Measurements from ENCODE around the gene ATP8B4.

DNA sequence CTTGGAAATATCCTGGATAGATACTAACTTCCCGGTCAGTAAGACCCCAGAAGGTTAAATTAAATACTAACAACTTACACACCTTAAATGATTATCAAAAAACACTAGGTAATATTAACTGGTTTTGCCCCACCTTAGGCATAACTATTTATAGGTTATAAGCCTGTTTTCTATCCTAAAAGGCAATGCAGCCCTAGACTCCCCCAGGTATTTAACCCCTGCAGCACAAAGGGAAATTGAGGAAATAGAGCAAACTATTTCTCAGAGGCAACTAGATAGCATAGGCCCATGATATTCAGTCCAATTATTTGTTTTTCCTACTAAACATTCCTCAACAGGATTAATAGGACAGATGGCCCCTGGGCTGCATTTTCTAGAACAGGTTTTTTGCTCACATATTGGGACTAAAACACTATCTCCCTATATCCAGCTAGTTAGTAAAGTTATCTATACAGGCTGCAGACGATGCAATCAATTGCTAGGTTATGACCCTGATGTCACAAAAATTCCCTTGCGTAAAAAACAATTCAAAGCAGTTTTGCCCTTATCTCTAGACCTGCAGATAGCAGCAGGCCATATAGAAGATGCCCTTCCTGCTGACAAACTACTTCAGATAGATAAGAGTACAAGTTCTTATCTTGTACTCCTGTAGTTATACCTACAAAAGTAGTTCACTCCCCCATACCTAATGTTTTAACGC, 276.9 kb downstream of the ATP8B4 start:
- TF ChIP-seq, protein P1, sequence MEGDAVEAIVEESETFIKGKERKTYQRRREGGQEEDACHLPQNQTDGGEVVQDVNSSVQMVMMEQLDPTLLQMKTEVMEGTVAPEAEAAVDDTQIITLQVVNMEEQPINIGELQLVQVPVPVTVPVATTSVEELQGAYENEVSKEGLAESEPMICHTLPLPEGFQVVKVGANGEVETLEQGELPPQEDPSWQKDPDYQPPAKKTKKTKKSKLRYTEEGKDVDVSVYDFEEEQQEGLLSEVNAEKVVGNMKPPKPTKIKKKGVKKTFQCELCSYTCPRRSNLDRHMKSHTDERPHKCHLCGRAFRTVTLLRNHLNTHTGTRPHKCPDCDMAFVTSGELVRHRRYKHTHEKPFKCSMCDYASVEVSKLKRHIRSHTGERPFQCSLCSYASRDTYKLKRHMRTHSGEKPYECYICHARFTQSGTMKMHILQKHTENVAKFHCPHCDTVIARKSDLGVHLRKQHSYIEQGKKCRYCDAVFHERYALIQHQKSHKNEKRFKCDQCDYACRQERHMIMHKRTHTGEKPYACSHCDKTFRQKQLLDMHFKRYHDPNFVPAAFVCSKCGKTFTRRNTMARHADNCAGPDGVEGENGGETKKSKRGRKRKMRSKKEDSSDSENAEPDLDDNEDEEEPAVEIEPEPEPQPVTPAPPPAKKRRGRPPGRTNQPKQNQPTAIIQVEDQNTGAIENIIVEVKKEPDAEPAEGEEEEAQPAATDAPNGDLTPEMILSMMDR (IDR thresholded peaks at IDR 0.05), result no peak
- no peak for TF ChIP-seq POLR2A (IDR thresholded peaks at IDR 0.05)
